SHP77 (cell line): ENCODE measurements around the gene KRTAP6-2.

Source experiments
- DNase-seq, 2 experiments: peaks; one replicate each; lab custom pipeline; 2025; lab: John Stamatoyannopoulos, UW

KRTAP6-2 gene

GRCh38 chr21:30598802-30599201, at the start of gene KRTAP6-2:
Gene KRTAP6-2 (minus strand): TSS chr21:30598902. CDS start chr21:30598874, 28 bp downstream.
- DNase-seq: no peak

GRCh38 chr21:30646904-30647414, 48.3 kb upstream of the KRTAP6-2 start:
- no peak for DNase-seq

DNA sequence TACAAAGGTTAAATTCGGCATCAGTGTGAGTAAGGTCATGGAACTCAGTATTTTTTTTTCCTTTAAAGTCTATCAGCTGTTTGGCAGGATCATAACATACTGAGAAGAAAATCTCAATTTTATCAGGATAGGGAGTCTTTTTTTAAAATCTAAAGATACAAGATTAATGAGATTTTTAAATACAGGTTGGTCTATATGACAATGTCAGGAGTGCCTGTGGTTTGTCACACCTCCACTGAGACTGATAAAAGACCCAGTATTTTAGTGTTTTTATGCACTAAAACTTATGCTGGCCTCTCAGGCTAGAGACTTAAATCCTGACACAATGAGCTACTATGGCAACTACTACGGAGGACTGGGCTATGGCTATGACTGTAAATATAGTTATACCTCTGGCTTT, 43.9 kb upstream of the KRTAP6-2 start, which contains the start of gene KRTAP20-3:
Gene KRTAP20-3, plus strand, starts transcription at position 301 of the 400 bp plus-strand sequence.
- DNase-seq: no peak

DNA sequence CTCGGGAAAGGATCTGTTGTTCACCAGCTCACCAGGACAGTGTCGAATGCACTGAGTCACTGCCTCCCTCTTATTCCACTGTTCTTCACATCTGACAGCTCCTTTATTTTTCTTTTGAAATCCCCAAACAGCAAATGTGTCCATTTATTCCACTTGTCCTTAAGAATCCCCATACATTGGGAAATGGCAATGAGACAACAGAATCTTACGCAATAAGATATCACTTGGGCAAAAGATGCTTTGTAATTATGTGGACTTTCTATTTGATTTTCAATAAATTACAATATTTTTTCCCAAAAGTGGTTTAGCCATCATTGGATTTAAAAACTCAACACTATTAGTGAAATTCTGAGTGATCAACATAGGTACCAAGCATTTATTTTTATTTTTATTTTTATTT, 40.0 kb upstream of the KRTAP6-2 start:
- DNase-seq: no peak

DNA sequence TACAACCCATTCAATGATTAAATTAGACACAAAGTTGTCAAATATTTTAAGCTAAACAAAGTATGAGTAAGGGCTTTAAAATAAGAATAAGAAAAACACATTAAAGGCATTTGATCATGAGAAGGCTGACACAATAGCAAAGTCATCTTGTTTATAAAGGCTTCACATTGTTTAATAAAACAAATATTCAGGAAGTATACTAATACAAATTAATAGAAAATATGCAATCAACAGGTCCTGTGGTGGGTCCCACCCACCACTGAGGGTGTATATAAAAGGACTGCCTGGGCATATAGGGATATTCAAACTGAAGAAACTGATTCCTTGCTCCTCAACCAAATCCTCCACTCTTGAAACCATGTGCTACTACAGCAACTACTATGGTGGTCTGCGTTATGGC, 36.2 kb upstream of the KRTAP6-2 start, which contains the start of gene KRTAP20-2:
Gene KRTAP20-2, plus strand, starts transcription at position 301 of the 400 bp plus-strand sequence. Its CDS starts 58 bp downstream, at position 359.
- DNase-seq: no peak

DNA sequence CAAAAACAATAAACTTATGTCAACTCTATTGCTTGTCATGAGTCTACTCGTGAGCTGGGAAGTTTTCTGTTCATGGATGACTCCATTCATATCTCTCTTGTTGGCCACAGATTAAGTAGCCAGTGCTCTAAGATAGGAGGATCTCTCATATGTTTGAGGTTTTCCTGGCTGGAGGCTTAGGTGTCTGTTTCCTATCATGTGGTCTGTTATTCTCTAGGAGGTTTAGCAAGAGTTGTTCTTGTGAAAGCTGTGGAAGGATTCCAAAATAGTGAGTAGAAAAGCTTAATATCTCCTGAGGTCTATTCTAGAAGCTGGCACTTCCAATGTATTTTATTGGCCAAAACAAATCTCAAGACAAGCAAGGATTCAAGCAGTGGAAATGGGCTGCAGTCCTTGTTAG, 30.5 kb upstream of the KRTAP6-2 start:
- DNase-seq: no peak

- DNase-seq: no peak
These were observed 29.4 kb upstream of the KRTAP6-2 start for GRCh38 chr21:30628109-30628508.

DNA sequence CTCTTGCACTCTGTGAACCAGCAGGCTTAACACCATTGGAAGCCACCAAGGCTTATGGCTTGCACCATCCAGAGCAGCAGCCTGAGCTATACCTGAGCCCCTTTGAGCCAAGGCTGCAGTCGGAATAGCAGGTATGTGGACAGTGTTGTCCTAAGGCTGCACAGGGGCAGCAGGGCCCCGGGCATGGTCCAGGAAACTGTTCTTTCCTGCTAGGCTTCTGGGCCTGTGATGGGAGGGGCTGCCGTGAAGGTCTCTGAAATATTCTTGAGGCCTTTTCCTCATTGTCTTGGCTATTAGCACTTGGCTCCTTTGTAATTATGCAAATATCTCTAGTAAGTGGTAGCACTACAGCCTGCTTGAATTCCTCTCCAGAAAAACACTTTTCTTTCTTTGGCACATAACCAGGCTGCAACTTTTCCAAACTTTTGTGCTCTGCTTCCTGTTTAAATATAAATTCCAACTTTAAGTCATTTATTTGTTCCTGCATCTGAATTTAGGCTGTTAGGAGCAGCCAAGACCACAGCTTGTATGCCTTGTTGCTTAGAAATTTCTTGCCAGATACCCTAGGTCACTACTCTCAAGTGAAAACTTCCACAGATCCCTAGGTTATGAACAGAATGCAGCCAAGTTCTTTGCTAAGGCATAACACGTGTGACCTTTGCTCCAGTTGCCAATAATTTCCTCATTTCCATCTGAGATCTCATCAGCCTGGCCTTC, 26.9 kb upstream of the KRTAP6-2 start:
- DNase-seq: no peak

DNA sequence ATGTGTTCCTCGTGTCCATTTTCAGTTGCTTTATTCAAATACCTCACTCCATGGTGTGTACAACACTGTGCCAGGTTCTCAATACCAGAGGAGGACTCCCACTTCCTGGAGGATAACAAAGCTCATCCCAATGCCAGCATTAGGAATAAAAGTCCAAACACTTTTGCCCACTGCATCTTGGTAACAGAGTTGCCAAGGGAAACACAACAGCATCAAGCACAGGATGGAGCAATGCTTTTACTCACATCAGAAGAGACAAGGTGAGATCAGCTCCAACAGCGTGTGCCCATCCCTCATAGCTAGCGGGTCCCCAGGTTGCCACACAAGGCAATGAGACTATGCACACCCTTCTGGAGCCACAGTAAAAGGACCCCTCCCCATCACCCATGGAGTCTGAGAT, 24.7 kb upstream of the KRTAP6-2 start:
- no peak for DNase-seq

DNA sequence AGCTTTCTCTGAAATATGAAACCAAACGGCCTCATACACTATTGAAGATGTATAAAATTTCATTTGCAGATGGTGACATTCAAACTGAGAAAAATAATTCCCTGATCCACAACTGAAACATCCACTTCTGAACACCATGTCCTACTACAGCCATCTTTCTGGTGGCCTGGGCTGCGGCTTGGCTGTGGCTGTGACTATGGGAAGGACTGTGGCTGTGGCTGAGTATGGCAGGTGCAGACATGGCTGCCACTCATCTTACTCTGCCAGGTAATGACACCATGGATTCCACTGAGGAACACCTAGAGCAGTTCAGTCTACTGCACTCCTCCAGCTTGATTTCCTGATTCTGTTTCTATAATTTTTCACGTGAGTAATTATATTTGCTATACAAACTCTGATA, 21.8 kb upstream of the KRTAP6-2 start, which contains the start of gene KRTAP20-4:
Gene KRTAP20-4, plus strand, starts transcription at position 106 of the 400 bp plus-strand sequence.
- no peak for DNase-seq

- no peak for DNase-seq
These were observed 21.4 kb upstream of the KRTAP6-2 start for GRCh38 chr21:30620080-30620479.

- no peak for DNase-seq
These were observed 17.4 kb upstream of the KRTAP6-2 start, which contains the start of gene KRTAP20-1 for GRCh38 chr21:30616125-30616524. Gene KRTAP20-1 (plus strand): TSS chr21:30616425. CDS start chr21:30616455, 30 bp downstream.

DNA sequence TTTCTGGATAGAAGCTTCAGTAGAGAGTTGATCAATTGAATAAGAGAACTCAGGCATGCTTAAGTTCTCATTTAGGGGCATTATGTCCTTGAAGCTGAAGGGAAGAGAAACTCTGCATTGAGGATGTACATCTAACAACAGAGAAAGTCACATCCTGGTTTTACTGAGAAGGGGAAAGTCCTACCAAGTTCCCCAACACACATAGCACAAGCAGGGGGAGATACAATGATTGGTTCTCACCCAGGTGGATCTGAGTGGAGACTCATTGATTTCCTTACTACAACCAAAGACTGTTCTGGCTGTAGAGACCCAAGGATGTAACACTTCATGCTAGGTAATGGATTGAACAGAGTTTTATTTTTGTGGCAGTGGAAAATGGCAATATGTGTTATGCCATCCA, 16.5 kb upstream of the KRTAP6-2 start:
- no peak for DNase-seq

DNA sequence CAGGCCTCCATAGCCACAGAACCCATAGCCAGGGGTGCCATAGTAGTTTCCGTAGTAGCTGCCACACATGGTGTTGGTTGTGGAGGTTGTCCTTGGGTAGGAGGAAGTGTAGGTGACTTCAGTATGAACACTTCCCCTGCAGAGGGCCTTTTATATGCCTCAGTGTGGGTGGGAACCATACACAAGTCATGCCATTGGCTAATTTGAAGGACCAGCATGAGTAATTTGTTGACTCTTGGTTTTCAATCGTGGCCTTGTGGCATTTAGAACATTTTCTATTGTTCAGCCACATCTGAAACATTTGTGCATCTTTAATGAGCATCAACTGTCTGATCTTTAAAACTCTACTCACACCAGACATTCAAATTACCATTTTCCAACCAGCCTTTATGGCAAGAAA, 15.1 kb upstream of the KRTAP6-2 start, which contains the start of gene KRTAP6-1:
Gene KRTAP6-1, minus strand, starts transcription at position 95 of the 400 bp plus-strand sequence. Its CDS starts 26 bp downstream, at position 69.
- DNase-seq: no peak

GRCh38 chr21:30612132-30612531, 13.4 kb upstream of the KRTAP6-2 start:
- DNase-seq: no peak

GRCh38 chr21:30605968-30606367, 7.3 kb upstream of the KRTAP6-2 start:
- no peak for DNase-seq

DNA sequence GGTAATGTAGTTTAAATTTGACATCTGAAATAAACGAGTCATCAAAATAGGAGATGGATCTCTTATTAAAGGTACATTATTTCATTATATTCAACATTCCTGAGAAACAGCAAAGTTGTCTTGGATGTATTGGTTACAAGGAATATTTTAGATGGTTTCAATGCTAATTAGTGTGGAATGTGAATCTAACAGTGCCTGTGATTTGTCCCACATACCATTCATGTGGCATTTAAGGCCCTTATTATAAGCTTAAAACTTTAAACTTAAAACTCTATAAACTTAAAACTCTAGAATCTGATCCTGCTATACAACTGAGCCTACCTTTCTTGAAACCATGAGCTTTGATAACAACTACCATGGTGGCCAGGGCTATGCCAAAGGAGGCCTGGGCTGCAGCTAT, 2.1 kb upstream of the KRTAP6-2 start, which contains the start of gene KRTAP22-1:
Gene KRTAP22-1, plus strand, starts transcription at position 301 of the 400 bp plus-strand sequence.
- DNase-seq: no peak

DNA sequence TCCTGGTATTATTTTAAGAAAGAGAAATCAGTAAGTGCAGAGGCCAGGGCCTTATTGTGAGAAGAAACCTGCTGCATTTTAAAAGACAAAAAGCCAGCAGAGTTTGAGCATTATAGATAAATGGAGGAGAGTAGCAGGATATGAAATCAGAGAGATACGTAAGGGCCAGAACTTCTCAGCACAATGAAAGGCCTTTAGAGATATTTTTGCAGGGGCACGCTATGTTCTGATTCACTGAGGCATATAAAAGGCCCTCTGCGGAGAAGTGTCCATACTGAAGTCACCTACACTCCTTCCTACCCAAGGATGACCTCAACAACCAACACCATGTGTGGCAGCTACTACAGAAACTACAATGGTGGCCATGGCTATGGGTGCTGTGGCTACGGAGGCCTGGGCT, 6.6 kb downstream of the KRTAP6-2 start, which contains the start of gene KRTAP6-3:
Gene KRTAP6-3, plus strand, starts transcription at position 301 of the 400 bp plus-strand sequence. Its CDS starts 6 bp downstream, at position 307.
- no peak for DNase-seq

DNA sequence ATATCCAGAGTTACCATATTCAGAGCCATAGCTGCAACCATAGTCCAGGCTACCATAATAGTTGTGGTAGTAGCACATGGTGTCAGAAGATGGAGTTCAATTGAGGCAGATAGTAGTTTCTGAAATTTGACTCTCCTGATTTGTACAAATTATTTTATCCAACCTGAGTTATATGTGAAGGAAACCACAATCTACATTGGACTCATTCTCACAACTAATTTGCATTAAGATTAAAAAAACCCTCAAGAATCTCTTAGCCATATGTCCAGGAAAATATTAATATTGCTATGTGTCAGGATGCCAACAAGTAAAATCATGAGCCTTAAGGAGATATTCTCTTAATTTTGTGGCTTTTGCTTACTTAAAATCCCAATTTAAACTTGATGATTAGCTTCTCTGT, 8.4 kb downstream of the KRTAP6-2 start, which contains the start of gene KRTAP22-2:
Gene KRTAP22-2, minus strand, starts transcription at position 101 of the 400 bp plus-strand sequence.
- no peak for DNase-seq

- no peak for DNase-seq
These were observed 15.8 kb downstream of the KRTAP6-2 start for GRCh38 chr21:30582870-30583269.

DNA sequence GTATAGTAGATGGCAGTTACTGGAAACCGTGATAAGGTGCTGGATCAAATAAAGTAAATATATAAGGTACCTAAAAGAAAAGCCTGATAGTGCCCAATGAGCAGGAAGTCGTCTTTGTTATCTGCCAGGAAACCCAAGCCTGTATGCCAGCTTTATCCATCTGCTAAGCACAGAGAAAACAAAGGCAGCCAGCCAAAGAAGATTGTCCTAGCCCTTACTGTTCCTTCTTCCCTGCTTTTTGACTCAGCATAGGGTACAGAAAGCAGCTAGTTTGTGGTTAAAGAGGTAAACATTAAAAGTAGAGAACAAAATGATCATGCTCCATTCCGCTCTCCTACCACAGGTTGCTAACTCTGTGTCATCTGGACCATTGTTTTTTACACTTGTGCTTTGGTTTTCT, 18.6 kb downstream of the KRTAP6-2 start:
- no peak for DNase-seq

- DNase-seq: no peak
These were observed 19.4 kb downstream of the KRTAP6-2 start for GRCh38 chr21:30579346-30579745.

GRCh38 chr21:30577766-30578165, 20.9 kb downstream of the KRTAP6-2 start:
- no peak for DNase-seq
